ENCODE measurements around the gene PAK5.

DNA sequence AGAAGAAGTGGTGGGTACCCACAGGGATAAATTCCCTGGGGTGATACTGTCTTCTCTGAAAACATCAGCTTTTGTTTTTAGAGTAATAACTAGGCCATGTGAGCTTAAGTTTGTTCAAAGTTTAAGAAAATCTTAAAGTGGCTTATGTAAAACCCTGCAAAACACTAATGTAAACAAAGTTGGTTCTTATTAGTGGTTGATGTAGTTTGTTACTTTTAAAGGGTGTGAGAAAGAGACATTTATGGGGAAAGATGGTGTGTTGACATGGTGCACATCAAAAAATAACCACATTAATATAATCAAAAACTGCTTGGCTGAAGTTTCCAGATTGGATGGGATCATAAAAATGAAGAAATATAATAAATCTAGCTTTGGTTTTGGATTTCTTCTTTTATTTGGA lies 204.5 kb downstream of the PAK5 start:
- TF ChIP-seq POLR2A (IDR thresholded peaks at IDR 0.05) = no peak
- TF ChIP-seq, protein P1, sequence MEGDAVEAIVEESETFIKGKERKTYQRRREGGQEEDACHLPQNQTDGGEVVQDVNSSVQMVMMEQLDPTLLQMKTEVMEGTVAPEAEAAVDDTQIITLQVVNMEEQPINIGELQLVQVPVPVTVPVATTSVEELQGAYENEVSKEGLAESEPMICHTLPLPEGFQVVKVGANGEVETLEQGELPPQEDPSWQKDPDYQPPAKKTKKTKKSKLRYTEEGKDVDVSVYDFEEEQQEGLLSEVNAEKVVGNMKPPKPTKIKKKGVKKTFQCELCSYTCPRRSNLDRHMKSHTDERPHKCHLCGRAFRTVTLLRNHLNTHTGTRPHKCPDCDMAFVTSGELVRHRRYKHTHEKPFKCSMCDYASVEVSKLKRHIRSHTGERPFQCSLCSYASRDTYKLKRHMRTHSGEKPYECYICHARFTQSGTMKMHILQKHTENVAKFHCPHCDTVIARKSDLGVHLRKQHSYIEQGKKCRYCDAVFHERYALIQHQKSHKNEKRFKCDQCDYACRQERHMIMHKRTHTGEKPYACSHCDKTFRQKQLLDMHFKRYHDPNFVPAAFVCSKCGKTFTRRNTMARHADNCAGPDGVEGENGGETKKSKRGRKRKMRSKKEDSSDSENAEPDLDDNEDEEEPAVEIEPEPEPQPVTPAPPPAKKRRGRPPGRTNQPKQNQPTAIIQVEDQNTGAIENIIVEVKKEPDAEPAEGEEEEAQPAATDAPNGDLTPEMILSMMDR (IDR thresholded peaks at IDR 0.05) = no peak

All from Peyer's patch (tissue), 4 donors.